CD4-positive, alpha-beta T cell treated with Interleukin-6 at 100 ng/mL for 8 hours (primary cell): ENCODE measurements around the gene CSF2.

Source experiments
- DNase-seq: peaks from one replicate; pipeline ENCODE4 v3.0.0-alpha.2; 2020; ENCODE audit warnings: mixed read lengths, low spot score

The CSF2 gene

GRCh38 chr5:132054697-132055440 lies 18.7 kb upstream of the CSF2 start:
- DNase-seq = no peak

DNA sequence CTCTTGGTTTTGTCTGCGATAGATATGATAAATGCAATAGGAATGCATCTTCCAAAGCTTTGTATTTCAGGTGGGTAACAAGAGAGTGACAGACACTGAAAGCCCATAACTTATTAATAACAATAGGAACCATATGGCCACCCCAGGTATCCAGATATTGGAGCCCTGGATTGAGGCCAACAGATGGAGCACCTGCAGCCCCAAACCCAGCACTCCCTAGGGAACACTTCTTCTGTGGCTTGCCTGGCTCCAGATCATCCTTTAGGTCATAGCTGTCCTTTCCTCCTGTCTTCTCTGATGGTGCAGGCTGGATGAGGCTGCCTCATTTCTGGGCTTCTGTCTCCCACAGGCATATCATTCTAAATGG lies 18.2 kb upstream of the CSF2 start:
- DNase-seq = no peak

DNA sequence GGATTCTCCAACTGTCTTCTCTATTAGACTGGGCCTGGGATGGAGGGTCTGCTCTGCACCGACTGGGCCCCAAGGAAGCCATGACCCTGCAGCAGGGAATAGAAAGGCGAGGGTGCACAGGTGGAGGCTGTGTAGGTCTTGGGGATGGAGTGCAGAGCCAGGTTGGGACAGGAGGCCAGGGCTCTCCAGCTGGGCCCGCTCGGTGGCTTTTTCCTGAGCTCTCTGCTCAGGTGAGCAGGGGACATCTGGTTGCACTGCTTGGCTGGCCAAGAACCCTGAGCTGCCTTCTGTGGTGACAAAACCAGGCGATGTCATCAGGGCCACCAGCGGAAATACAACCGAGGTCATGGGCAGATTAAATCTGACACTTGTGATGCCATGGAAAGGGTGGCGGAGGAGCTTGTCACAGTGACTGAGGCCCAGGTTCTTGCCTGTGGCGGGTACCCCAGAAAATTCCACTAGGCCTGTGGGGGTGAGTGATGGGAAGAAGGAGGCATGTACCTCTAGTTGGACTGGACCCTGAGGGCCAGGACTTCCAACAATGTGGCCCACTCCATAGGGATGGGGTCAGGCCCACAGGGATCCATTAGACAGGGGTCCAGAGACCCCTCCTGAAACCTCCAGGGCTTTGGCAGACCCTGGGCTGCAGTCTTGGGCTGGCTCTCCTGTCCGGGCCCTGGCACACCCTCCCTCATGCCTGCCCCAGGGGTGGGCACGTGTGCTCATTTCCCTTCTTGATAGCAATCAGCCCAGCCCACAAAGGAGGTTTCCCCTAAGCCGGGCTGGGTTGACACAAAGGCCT lies 17.6 kb upstream of the CSF2 start:
- DNase-seq = peak; percentile 47

- DNase-seq = no peak
These were observed 16.7 kb upstream of the CSF2 start for GRCh38 chr5:132056610-132057497.

DNA sequence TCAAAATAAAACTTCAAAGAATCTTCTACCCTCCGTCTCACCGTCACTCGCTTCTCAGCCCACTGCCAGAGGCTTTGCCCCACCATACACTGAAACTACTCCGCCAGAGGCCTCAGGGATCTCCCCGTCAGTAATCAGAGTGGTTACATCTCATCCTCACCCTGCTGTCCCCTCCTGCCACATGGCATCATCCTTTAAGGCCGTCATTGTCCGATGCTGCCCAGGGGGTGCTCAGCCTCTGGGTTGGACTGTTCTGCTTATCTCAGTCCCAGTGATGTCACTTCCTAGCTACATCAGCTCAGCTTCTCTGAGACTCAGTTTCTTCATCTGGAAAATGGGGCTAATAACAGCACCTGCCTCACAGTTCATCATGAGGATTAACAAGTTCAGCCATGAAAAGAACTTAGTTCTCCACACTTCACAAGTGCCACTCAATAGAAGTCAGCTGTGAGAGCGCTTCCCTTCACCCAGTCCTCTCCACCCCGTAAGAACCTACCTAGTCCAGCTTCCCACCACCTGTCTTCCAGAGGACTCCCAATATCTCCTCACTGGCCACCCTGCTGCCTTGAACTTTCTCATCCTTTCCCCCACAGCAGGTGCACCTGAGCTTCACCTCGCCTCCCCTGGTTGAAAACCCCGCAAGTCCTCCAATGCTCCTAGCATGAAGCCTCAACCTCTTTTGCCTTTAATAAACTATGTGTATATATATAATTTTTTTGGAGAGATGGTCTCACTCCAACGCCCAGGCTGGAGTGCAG lies 15.9 kb upstream of the CSF2 start:
- DNase-seq = no peak

- DNase-seq = no peak
These were observed 14.9 kb upstream of the CSF2 start for GRCh38 chr5:132058646-132059042.

DNA sequence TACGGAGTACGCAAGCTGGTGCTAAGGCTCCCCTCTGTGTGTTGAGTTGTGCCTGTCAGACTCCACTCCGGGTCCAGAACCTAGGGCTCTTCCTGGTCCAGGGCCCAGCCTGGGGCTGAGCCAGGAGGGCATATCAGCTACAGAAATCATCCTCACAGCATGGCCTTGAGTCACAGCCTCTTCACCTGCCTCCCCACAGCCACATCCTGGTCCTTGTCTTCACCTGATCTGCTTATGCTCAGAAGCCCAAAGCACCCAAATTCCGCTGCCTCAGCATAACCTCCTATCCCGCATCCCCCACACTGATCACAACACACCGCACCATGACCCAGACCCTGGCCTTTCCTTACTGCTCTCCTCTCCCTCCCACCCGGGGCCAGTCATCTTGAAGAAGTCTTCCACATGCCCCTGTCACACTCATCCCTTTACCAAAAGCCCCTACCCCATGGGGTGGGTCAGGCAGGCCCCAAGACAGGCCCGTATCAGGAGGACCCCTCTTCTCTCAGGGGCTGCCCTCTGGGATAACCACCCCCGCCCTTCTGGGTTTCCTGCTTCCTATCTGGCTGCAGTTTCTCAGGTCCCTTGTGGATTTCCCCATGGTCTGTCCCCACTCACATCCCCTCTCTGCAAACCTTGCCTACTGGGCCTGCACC lies 14.4 kb upstream of the CSF2 start:
- DNase-seq = peak; percentile 52

- DNase-seq = no peak
These were observed 13.7 kb upstream of the CSF2 start for GRCh38 chr5:132059696-132060500.

- DNase-seq = no peak
These were observed 13.0 kb upstream of the CSF2 start, which contains the start of gene IL3 for GRCh38 chr5:132060501-132061161. IL3 (plus strand) TSS chr5:132060655; CDS start chr5:132060707, 52 bp downstream.

DNA sequence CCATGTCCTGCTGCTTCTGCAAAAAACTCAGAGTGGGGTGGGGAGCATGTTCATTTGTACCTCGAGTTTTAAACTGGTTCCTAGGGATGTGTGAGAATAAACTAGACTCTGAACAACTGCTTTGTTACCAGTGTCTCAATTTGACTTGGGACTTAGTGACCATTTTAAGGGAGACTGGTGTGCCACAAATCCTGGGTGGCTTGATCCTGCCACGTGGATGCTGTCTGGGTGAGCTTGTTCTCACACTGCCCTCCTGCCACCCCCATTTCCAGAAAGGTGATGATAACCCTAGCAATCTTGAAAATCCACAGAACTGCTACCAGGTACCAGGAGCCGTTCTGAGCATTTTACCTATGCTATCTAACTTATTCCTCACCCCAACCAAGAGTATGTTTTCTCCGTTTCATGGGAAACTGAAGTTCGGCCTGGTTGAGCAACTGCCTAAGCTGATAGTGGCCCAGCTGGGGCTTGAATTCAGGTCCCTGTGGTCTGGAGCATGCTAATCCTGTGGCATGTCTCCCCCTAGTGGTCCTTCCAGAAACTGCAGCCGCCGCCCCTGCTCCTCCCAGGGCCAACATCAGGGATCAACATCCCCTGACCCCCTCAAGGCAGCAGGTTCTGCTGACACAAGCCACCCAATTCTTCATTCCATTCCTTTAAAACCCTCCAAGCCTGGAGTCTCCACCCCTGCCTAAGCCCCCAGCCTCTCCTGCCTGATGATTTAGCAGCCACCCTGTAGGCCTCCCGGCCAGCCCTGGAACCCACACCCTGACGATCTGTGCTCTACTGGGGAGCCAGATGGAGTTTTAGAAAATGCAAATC lies 10.3 kb upstream of the CSF2 start:
- DNase-seq = peak; percentile 74

- no peak for DNase-seq
These were observed 9.4 kb upstream of the CSF2 start for GRCh38 chr5:132064140-132064539.

- peak; percentile 70 for DNase-seq
These were observed 8.8 kb upstream of the CSF2 start for GRCh38 chr5:132064738-132065331.

DNA sequence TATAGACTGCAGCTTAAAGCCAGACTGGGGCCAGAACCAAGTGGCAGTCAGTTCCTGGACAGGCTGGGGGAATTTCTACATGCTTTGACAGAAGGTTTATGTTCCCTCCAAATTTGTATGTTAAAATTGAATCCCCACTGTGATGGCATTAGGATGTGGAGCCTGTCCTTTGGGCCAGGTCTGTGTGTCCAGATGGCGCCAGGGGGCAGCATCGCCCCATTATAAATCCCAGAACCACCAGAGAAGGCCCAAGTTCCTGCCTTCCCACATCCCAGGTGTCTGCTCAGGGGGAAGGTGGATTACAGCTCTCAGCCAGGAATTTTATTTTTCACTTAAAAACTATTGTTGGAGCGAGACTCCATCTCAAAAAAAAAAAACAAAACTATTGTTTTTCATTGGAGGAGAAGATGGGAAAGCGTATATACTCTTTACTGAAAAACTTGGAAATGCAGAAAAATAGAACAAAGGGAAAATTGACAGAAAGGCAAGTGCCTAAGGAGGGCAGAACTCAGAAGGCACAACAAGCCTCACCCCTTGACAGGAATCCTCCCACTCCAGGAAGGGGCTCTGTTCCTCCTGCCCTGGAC lies 8.1 kb upstream of the CSF2 start:
- DNase-seq = peak; percentile 42

DNA sequence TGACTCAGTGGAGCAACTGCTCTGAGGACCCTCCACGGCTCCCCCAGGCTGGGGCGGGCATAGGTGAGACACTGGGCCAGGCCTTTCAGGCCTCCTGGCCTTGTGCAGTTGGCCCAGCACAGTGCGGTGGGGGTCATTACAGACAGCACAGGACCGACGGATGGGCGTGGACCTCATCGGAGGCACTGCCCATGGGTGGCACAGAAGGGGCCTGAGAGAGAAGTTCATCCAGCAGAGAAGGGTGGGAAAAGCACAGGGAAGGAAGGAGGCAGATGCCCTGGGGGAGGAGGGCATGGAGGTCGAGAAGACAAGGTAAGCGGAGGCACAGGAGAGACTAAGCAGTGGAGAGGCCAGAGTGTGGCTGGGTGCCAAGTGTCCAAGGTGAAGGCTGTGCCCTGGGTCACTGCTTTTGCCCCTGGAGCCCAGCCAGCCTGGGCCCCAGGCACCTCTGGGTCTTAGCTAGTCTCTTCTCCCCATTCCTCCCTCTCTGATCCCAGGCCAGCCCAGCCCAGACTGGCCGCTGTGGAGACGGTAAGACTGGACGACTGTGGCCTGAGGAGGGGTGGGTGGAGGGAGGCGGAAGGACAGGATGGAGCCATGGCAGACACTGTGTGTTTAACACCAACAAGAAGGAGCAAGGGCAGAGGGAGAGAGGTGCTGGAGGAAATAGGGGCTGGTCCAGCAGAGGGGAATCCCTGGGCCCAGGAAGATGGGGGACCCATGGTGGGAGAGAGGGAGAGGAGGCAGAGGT lies 7.5 kb upstream of the CSF2 start:
- DNase-seq = no peak

GRCh38 chr5:132066871-132067270 lies 6.7 kb upstream of the CSF2 start:
- DNase-seq = no peak

DNA sequence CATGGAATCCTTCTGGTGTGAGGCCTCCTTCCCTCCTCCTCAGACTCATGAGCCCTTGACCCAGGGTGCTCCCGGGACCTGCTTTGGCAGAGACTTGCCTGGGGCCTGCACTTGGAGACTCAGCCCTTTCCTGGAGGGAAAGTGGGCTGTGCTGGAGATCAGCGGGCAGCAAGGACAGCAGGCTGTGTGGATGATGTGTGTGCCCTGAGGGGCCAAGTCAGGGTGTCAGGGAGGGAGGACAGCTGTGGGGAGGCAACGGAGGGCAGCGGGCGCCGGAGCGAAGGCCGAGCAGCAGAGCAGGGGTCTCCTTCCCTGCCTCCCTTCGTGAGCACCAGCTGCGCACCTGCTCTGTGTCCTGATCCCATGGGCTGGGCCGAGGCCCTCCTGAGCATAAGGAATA lies 6.1 kb upstream of the CSF2 start:
- no peak for DNase-seq
